Vagina (tissue), 2 donors: Measurements from ENCODE around the gene SLC25A21.

ENCODE experiments used
- CTCF ChIP-seq, 3 experiments: fragments of 450-650 bp in 2 of 3; fragments of 200-600 bp in 1 of 3; sonication (generic) in 1 of 3; IDR thresholded peaks; one replicate each; pipeline ENCODE4 v1.5.1; 2017 to 2019; ENCODE audit warnings: antibody characterized with exemption in 3 of 3, mild to moderate bottlenecking in 2 of 3, moderate library complexity in 2 of 3
- POLR2AphosphoS5 ChIP-seq, 2 donors: sonication (generic); formaldehyde crosslinking; IDR thresholded peaks; one replicate each; pipeline ENCODE4 v1.9.0; 2017; ENCODE audit warnings: antibody characterized with exemption in 2 of 2, mild to moderate bottlenecking in 2 of 2, low read depth in 1 of 2; ENCODE audit not compliant: insufficient read depth in 1 of 2

DNA sequence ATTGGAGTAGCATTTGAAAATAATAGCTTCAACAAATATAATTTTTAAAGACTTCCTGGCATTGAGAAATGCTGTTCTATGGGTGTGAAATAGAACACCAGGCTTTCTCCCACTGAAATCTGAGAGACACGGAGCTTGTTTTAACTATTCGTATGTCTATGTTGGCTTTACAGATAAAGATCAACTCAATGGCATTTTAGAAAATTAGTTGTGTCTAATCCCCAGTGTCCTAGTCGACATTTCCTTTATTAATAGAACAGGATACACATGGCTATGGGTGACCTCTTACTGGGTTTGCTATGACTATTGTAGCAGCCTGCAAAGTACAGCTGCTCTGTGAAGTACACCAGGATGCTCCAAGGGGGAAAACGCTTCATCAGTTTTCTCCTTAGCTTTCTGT lies 159.3 kb downstream of the SLC25A21 start:
- TF ChIP-seq CTCF (IDR thresholded peaks at IDR 0.05) (no peak), POLR2AphosphoS5 (IDR thresholded peaks at IDR 0.05; ENCODE audit: insufficient read depth in 1 of 2, low read depth in 1 of 2) (no peak)
